ENCODE measurements around the gene PDCD4.

The PDCD4 gene
- long read RNA-seq, donor 1, partial matches to known transcripts: 0 of 2 reads
- long read RNA-seq, donor 1, other reads (novel, unspliced or antisense): 0 of 2 reads
- long read RNA-seq, donor 2, partial matches to known transcripts: 0 of 4 reads
- long read RNA-seq, donor 2, other reads (novel, unspliced or antisense): 0 of 4 reads
- long read RNA-seq, donor 3, transcript PDCD4-201 (12 exons, 3,602 nt): major isoform, 11 of 11 reads
- long read RNA-seq, donor 3, partial matches to known transcripts: 0 of 11 reads
- long read RNA-seq, donor 3, other reads (novel, unspliced or antisense): 0 of 11 reads
- long read RNA-seq, donor 4, transcript PDCD4-201 (12 exons, 3,602 nt): major isoform, 10 of 34 reads
- long read RNA-seq, donor 4, partial matches to known transcripts: 5 of 34 reads
- long read RNA-seq, donor 4, other reads (novel, unspliced or antisense): 19 of 34 reads
- long read RNA-seq, donor 5, transcript PDCD4-201 (12 exons, 3,602 nt): major isoform, 13 of 54 reads
- long read RNA-seq, donor 5, partial matches to known transcripts: 41 of 54 reads
- long read RNA-seq, donor 5, other reads (novel, unspliced or antisense): 0 of 54 reads
- long read RNA-seq, donor 6, transcript PDCD4-201 (12 exons, 3,602 nt): major isoform, 12 of 18 reads
- long read RNA-seq, donor 6, partial matches to known transcripts: 5 of 18 reads
- long read RNA-seq, donor 6, other reads (novel, unspliced or antisense): 0 of 18 reads
- long read RNA-seq, donor 7, transcript PDCD4-201 (12 exons, 3,602 nt): major isoform, 16 of 73 reads
- long read RNA-seq, donor 7, partial matches to known transcripts: 11 of 73 reads
- long read RNA-seq, donor 7, other reads (novel, unspliced or antisense): 43 of 73 reads
- long read RNA-seq, donor 8, transcript PDCD4-201 (12 exons, 3,602 nt): major isoform, 7 of 7 reads
- long read RNA-seq, donor 8, partial matches to known transcripts: 0 of 7 reads
- long read RNA-seq, donor 8, other reads (novel, unspliced or antisense): 0 of 7 reads

DNA sequence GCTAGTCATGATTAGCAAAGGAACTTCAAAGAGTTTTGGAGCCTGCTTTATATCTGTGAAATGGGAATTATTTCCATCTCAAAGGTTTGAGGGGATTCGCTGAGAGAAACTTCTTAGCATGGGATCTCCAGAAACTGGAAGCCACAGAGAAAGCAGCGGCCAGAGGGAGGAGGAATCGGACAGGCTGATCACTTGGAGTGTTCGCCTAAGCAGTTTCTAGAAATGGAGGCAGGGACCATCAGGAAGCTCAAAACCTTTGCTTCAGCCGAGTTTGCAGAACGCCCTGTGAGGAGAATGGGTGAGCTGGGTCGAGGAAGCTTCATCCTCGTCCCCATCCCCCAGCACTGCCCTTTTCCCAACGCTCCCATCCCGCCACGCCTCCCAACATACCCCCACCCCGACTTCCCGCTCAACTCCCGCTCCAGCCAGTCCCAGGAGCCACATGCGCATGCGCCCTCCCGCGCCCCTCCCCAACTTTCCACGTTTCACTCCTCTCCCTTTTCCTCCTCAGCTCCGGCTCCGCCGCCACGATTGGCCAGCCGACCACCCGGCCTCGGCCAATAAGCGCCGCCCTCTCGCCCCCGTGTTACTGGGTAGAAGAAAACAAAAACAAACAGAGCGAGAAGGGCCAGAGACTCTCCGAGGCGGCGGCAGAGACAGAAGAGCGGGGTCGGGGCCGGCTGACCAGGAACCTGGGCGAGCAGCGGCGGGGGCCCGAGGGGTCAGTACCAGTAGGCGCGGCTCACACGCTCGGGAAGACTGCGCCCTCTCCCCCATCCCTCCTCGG is at the start of gene PDCD4:
Gene PDCD4 (plus strand): TSS at position 631 of the 787 bp plus-strand sequence. CDS start 4,100 bp downstream, outside the sequence.
- DNase-seq: peak; percentile 91

DNA sequence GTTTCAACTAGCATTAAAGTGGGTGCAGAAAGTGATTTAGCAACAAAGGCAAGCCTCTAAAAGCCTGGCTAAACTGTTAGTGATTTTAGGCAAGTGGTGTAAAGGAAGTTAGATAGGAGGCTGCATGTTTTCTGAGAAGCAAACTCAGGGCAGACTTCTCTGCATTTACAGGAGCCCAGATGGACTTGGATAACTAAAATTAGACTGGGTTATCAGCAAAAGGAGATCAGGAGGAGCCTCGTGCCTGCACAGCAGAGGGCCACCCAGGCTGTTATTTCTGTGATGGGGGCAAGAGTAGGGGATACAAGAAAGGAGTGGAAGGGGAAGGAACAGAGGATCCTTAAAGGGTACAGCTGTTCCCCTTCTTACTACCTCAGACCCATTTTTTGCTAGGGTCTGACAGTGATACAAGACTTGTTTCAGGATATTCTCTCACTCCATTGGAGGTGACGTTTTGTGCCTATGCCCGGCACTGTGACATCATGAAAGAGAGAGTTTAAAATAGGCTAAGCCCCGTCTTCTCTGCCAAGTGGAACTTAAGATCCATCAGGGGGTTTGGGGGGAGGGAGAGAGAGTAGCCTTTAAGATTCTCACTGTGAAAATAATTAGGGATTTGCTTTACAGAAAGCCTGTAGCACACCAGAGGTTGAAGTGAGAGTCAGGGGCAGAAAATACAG is 49.6 kb upstream of the PDCD4 start:
- DNase-seq: no peak

DNA sequence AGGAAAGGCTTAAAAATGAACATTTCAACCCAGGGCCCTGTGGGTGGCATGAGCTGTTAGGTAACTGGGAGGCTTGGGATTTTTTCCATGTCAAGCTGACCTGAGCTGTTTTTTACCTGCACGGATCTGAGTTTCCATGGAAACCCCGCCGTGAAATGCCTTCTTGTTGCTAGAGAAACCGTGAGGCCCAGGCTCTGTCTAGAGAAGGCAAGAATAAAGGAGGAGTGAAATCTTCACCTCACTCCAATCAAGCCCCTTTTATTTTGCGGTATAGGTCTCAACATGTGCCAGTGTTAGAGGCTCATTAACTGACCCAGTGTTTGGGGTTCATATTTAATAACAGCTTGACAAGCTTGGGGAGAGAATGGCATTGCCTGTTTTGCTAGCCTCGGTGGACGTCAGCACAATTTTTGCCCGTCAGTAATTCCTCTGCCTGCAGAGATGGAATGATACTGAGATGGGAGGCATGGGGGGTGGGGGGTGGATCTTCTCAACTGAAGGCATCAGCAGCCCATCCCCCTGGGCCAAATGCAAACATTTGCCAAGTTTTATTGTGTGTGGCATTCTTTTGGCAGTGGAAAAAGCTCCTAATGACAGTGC is 48.9 kb upstream of the PDCD4 start:
- peak; percentile 61 for DNase-seq

DNA sequence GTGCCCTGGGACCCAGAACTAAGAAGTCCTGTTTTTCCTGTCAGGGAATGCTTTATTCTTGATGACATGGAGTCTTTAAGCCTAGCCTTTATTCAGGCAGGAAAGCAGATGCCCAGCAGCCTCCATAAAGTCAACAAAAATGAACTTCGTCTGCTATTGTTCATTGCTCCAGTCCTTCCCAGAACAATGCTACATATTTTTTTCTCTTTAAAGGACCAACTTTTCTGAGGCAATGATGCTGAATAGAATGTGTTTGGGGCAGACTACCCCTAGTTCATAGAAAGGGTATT is 47.6 kb upstream of the PDCD4 start:
- DNase-seq: no peak

DNA sequence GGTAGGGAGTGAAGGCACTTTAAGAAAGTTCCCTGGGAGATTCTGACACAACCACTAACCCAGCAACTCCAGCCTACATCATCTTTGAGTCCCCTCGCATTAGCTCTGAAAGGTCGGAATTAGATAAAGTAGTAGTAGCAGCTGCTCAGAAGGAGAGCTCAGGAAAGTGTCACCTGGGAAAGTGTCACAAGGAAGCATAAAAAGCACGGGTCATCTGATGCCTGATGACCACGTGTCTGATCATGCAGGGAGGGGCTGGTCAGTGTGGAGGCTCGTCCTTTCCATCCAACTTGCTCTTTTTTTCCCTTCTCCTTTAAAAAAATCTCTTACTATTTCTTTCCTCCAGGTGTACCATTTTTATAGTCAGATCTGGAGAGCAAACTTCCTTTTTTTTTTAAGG is 47.1 kb upstream of the PDCD4 start:
- DNase-seq: no peak

DNA sequence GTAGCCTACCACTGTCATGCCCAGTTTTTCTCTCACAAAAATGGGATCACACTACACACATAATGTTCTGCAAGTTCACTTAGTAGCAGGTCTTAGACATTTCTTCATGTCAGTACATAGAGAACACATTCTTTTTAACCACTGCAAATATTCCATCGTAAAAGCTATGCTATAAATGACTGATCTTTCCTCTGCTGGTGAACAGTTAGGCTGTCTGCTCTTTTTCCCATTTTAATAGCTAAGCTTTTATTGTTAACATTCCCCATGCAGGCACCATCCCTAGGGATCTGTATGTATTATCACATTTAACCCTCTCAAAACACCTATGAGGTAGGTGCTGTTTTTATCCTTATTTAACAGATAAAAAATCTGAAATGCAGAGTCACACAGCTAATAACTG is 46.2 kb upstream of the PDCD4 start:
- DNase-seq: no peak

DNA sequence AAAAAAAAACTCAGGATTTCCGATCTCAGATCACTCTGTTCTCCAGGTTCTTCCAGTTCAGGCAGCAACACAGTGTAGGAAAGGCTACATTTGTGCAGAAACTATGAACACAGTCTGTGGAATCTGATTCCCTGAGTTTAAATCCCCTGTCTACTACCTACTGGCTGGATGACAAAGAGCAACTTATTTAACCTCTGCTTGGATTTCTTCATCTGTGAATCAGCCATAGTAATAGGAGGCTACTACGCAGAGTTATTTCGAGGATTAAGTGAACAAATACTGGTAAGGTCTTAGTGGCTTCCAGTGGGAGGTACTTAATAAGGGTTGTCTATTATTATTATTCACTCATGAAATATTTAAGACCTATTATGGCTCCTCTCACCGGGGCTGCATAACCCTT is 44.3 kb upstream of the PDCD4 start:
- DNase-seq: no peak

DNA sequence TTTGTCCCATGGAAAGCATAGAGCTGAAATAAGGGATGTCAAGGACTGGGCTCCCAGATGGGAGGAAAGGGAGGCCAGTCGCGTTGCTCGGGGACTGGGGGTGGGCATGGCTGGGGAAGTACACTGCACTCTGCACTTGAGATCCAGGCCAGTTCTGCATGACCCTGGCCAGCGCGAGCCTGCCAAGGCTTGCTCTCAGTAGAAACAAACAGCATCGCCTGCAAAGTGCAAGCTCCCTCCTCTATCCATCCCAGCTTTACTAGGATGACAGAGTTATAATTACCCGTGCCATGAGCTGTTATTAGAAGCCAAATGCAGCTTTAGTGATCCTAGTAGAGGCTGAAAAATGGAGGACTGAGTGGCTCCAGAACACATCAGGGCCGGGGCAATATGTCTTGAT is 43.9 kb upstream of the PDCD4 start:
- no peak for DNase-seq

DNA sequence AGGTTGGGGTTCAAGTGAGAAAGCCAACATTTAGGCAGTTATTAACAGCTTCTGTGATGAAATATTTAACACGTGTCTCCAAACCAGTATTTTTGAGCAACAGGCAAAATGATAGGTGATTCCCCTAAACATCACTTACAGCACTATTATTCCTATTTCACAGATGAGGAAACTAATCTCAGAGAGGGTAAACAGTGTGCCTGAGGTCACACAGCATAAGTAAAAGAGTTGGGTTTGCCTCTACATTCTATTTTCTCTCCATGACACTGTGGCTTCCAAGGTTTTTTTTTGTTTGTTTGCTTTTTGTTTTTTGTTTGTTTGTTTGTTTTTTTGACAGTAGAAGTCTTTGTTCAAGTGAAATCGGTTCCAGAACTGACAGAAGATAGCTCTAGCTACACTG is 43.2 kb upstream of the PDCD4 start:
- DNase-seq: no peak

DNA sequence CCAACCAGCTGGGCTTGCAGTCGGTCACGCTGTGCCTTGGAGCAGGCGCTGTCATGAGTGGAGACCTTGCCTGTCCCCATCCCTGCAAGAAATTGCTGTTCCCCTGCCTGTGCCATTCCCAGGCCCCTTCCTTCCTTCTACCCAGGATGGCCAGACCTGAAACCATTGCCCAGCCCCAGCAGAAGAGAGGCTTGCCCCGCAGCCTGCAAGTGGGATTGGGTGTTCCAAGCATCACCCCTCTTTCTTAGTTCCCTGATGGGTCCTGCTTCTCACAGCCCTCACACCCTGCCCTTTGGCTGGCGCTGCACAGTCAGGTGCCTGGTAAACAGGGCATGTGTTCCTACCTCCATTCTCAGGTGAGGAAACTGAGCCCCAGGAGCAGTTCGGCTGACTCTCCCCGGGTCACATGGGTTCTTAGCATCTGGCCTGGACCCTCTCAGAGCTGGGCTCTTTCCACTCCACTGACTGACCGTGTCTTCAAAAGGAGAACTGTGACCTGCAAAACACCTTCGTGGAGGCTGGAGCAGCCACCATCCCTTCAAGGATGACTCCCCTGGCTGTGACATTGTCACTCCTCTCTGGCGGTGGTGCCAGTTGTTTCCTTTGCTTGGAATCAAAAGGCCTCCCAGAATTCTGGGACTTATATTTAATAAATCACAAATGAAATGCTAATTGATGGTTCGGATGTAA is 41.9 kb upstream of the PDCD4 start:
- DNase-seq: no peak

DNA sequence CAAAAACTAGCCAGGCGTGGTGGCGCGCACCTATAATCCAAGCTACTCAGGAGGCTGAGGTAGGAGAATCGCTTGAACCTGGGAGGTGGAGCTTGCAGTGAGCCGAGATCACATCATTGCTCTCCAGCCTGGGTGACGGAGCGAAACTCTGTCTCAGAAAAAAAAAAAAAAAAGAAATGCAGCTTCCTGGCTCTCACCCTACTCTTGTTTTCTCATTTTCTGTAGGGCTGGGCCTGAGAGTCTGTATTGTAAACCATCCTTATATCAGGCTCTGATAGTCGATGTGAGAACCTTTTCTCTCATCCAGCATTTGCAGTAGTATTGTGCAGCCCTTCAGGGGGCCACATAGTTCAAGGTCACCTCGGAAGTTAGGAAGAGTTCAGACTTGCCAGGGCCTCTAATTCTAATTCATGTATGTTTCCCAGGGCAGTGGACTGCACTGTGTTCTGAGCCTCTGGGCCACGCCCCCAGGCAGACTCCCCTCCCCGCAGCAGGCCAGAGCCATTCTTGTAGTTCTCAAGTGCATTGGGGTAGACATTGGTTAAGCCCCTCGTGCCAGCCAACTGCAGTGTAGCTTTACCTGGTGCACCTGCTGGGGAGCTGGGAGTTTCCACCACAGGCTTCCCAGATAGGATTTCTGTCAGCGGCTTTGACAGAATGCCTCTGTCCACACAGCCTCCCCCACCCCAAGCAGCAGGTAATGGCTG is 38.3 kb upstream of the PDCD4 start:
- peak; percentile 55 for DNase-seq

DNA sequence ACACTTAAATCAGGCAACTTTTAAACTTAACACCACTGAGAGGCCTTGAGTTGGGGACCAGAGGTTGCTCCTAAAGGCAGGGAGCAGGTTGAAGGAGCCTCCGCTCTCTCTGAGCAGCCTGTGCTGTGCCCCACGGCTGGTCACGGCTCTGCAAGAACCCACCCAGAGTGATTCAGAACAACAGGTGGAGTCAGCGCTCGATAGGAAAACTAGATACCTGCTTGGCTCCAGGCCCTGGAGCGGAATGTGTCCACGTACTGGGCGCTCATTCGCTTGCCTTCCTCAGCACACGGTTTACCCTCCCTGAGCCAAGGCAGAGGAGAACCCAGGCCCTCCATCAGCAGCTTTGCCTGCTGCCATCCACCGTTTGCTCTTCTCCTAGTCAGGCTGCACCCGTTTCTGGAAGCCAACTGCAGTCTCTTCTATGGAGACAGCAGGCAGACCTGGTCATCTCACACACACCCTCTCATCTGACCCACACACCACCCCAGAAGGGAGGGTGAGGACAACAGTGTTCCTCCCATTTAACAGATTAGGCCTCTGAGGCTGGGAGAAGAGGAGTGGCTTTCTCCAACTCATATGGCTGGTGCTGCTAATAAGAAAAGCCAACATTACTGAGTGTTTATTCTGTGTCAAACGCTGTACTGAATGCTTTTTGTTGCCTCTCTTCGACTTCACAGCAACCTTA is 37.6 kb upstream of the PDCD4 start:
- no peak for DNase-seq

DNA sequence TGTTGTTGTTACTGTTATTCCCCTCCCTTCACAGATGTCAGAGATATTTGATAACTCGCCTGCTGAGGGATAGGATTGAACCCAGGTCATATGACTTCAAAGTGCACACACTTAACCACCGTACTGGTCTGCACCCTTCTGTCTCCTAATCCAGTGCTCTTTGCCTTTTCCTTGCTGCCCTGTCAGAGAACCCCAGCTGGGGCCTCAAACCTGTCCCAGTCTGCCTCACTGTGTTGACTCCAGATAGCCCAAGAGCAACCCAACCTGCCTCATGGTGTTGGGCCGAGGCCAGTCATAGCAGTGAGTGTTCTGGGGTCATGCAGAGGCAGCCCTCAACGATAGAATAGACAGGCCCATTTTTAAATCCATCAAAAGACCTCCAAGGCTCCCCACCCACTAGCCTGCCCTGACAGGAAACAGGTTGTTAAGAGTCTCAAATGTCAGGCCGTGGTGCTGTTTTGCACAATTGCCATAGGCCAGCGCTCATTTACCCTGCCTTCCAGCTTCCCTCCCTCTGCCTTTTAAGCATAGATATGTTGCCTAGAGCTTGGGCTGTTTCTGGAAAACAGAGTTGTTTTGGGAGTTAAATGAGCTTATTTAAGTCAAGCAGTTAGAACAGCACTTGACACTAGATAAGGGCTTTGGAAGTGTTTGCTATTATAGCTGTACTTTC is 37.0 kb upstream of the PDCD4 start:
- peak; percentile 55 for DNase-seq

DNA sequence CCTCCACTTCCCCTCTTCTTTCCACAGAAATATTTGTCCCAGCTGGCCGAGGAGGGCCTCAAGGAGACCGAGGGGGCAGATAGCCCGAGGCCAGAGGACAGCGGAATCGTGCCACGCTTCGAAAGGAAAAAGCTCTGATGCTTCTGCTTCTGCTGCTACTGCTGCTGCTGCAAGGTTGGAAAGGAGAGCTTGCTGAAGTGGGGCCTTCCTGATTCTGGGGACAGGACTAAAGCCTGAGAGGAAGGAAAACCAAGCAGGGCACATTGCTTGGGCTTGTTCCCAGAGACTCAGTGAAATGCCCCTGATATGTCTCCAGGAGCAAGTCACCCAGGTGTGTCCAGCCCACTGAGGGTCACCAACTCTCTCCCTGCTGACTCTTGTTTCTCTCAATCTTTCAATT is 35.9 kb upstream of the PDCD4 start:
- no peak for DNase-seq

DNA sequence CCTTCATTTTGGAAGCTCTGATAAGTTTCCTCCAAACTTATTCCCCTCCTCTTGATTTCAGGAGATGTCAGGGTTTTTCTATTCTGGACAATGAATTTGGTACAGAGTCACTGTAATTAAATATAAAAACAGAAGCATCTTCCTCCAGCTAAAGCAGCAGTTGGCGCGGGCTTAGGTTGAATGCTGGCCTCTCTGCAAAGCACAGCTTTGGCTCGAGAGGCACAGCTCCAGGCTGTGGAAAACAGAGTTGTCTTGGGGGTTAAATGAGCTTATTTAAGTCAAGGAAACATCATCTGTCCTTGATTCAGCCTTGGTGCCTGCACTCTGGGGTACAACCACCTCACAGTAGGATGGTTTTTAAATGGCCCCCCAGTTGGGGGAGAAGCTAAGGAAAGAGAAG is 35.0 kb upstream of the PDCD4 start:
- no peak for DNase-seq

DNA sequence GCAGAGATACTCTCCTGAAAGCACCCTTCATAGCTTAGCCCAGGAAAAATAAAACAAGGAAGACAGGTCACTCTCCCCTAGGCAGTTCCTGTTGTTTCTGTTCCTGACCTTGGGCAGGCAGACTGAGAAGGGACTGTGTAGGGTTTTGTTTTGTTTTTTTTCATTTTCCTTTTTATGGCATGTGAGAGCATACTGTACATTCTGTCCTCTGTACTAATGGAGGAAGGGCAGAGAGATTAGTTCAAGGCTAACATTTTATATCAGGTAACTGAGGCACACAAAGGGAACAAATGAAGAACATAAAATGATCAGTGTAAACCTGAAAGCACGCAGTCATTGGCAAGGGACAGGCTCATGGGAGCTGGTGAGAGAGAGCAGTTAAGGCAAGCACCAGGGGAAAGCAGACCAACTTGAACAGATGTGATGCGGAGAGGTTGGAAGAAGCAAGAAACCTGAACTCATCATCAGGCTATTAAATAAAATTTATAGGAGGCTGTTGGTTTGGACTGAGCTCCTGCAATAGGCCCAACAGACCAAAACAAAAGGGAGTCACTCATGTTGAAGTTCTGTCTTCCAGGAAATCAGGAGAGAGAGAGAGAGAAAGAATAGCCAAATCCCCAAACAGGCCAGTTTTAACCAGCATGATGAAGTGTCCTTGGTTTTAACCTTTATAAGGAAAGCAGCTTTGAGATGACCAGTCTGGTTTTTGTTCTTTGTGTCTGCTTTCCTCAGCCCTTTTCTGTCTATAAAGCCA is 34.1 kb upstream of the PDCD4 start:
- DNase-seq: no peak

DNA sequence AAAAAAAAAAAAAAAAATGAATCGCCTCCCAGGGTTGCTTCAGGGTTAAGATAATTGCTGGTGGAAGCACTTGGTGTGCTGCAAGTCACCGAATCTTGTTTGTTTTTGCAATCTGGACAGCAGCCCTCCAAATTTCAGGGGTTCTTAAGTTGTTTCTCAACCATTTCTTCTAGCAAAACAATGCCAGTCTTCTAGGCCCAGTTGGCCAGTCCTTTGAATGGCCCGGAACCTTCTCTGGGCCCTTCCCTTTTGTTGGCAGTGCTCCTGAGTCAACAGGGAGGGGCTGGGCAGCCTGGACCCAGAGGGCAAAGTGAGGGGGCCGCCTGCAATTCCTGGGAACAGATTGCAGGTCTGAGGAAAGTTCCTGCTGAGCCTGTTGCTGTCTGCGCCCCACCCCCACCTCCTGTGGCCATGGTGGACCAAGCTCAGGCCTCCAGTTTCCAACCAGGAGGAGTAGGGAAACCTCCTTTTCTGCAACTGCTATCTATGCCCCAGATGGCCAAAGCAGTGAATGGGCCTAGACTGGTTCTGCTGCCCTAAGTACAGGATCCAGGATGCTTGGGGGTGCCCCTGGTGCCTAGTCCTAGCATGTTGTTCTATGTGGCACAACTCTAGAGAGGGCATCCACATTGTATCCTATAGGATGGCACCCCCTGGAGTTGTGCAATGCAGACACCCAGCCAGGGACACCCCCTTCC is 31.4 kb upstream of the PDCD4 start:
- DNase-seq: no peak
